ENCODE measurements around the gene CMTM7. TPM values are rescaled to one million over a fixed set of nuclear protein-coding genes. Genes with fewer than 3 reads are reported as not detected.
"Not testable (repeated sequence)": the region's sequence is repeated elsewhere in the genome, so short reads cannot be mapped to it uniquely, and the experiment has no call there.

Gene CMTM7
- total RNA-seq, 1 donor from 2014 or later = 18.0 TPM

GRCh38 chr3:32463415-32463814 lies 71.8 kb downstream of the CMTM7 start:
- H3K36me3 Mint-ChIP-seq; DNase-seq (ENCODE audit: low spot score in 2 of 2, unreplicated experiment in 2 of 2); H3K4me3 Mint-ChIP-seq; H3K9me3 Mint-ChIP-seq; H3K27ac Mint-ChIP-seq; H3K27me3 Mint-ChIP-seq (ENCODE audit: low read depth): not testable (repeated sequence)
- H3K4me1 Mint-ChIP-seq = peaks cover 16% of the 10 kb centered on the region

GRCh38 chr3:32464726-32465125 lies 73.1 kb downstream of the CMTM7 start:
- peaks cover 23% of the 10 kb centered on the region for H3K4me1 Mint-ChIP-seq
- H3K27me3 Mint-ChIP-seq (ENCODE audit: low read depth); H3K27ac Mint-ChIP-seq; DNase-seq (ENCODE audit: low spot score in 2 of 2, unreplicated experiment in 2 of 2); H3K4me3 Mint-ChIP-seq; H3K9me3 Mint-ChIP-seq; H3K36me3 Mint-ChIP-seq: not testable (repeated sequence)

GRCh38 chr3:32466808-32467207 lies 75.2 kb downstream of the CMTM7 start:
- peaks cover 11% of the 10 kb centered on the region for H3K4me1 Mint-ChIP-seq
- not testable (repeated sequence) for H3K36me3 Mint-ChIP-seq

GRCh38 chr3:32467333-32468070 lies 75.8 kb downstream of the CMTM7 start:
- peak; percentile 59 to 91 for DNase-seq (ENCODE audit: low spot score in 2 of 2, unreplicated experiment in 2 of 2)
- peak; percentile 100 for TF ChIP-seq CTCF (IDR thresholded peaks at IDR 0.05; ENCODE audit: unreplicated experiment)
- H3K36me3 Mint-ChIP-seq = peaks cover 5% of the 10 kb centered on the region
- H3K27me3 Mint-ChIP-seq (ENCODE audit: low read depth) = no peaks in the 10 kb centered on the region
- no peak overlapping the region for H3K4me3 Mint-ChIP-seq
- H3K27ac Mint-ChIP-seq = no peak overlapping the region
- H3K9me3 Mint-ChIP-seq = no peaks in the 10 kb centered on the region
- peaks cover 11% of the 10 kb centered on the region for H3K4me1 Mint-ChIP-seq

More at GRCh38 chr3:32466808-32467207, 75.2 kb downstream of the CMTM7 start:
- H3K4me3 Mint-ChIP-seq; H3K9me3 Mint-ChIP-seq; DNase-seq (ENCODE audit: low spot score in 2 of 2, unreplicated experiment in 2 of 2); H3K27ac Mint-ChIP-seq; H3K27me3 Mint-ChIP-seq (ENCODE audit: low read depth): not testable (repeated sequence)

- peaks cover 11% of the 10 kb centered on the region for H3K4me1 Mint-ChIP-seq
- H3K4me3 Mint-ChIP-seq = no peak overlapping the region
- DNase-seq (ENCODE audit: low spot score in 2 of 2, unreplicated experiment in 2 of 2) = no peak
- H3K9me3 Mint-ChIP-seq = no peaks in the 10 kb centered on the region
- peaks cover 16% of the 10 kb centered on the region for H3K36me3 Mint-ChIP-seq
- no peak for TF ChIP-seq CTCF (IDR thresholded peaks at IDR 0.05; ENCODE audit: unreplicated experiment)
- H3K27ac Mint-ChIP-seq = peak overlapping the region; percentile 41
- no peaks in the 10 kb centered on the region for H3K27me3 Mint-ChIP-seq (ENCODE audit: low read depth)
Measured at GRCh38 chr3:32469151-32469874, 77.7 kb downstream of the CMTM7 start.

- Mint-ChIP-seq H3K27me3 (ENCODE audit: low read depth) (no peaks in the 10 kb centered on the region), H3K9me3 (no peaks in the 10 kb centered on the region), H3K27ac (no peak overlapping the region), H3K4me3 (no peak overlapping the region), H3K36me3 (peaks cover 18% of the 10 kb centered on the region), H3K4me1 (peaks cover 11% of the 10 kb centered on the region)
- no peak for DNase-seq (ENCODE audit: low spot score in 2 of 2, unreplicated experiment in 2 of 2)
- TF ChIP-seq CTCF (IDR thresholded peaks at IDR 0.05; ENCODE audit: unreplicated experiment) = no peak
Measured at GRCh38 chr3:32470362-32470761, 78.7 kb downstream of the CMTM7 start.

GRCh38 chr3:32471246-32471645 lies 79.6 kb downstream of the CMTM7 start:
- Mint-ChIP-seq H3K27me3 (ENCODE audit: low read depth) (no peaks in the 10 kb centered on the region), H3K9me3 (no peaks in the 10 kb centered on the region), H3K36me3 (peaks cover 20% of the 10 kb centered on the region), H3K4me3 (no peak overlapping the region), H3K4me1 (peaks cover 11% of the 10 kb centered on the region), H3K27ac (no peak overlapping the region)
- no peak for TF ChIP-seq CTCF (IDR thresholded peaks at IDR 0.05; ENCODE audit: unreplicated experiment)
- DNase-seq (ENCODE audit: low spot score in 2 of 2, unreplicated experiment in 2 of 2) = no peak

GRCh38 chr3:32472151-32472550 lies 80.5 kb downstream of the CMTM7 start:
- Mint-ChIP-seq H3K36me3 (peaks cover 26% of the 10 kb centered on the region), H3K4me1 (peaks cover 11% of the 10 kb centered on the region)
- not testable (repeated sequence) for H3K27me3 Mint-ChIP-seq (ENCODE audit: low read depth); DNase-seq (ENCODE audit: low spot score in 2 of 2, unreplicated experiment in 2 of 2); H3K4me3 Mint-ChIP-seq; H3K27ac Mint-ChIP-seq; H3K9me3 Mint-ChIP-seq

Measured in mesothelial cell of epicardium (in vitro differentiated cells).